HUES48 (cell line): ENCODE data around the gene CCR8.
A peak's percentile ranks its signal among the peaks of the same experiment; 100 is the strongest.
"Not testable (repeated sequence)": the region's sequence is repeated elsewhere in the genome, so short reads cannot be mapped to it uniquely, and the experiment has no call there.

Experiments used
- H3K27ac ChIP-seq: one replicate; pipeline ENCODE4 v1.7.0; 2013; ENCODE audit warnings: low read depth, low read length, inconsistent platforms
- H3K27me3 ChIP-seq: 2 replicates; pipeline ENCODE4 v1.6.1; 2013; ENCODE audit warnings: mild to moderate bottlenecking, low read length; ENCODE audit not compliant: control insufficient read depth, insufficient read depth
- H3K36me3 ChIP-seq: 2 replicates; pipeline ENCODE4 v1.6.1; 2013; ENCODE audit warnings: low read length; ENCODE audit not compliant: control insufficient read depth, insufficient read depth
- H3K4me1 ChIP-seq: 2 replicates; pipeline ENCODE4 v1.6.1; 2013; ENCODE audit warnings: mild to moderate bottlenecking, low read length; ENCODE audit not compliant: control insufficient read depth, insufficient read depth
- H3K4me3 ChIP-seq: 2 replicates; pipeline ENCODE4 v1.5.1; 2013; ENCODE audit warnings: mild to moderate bottlenecking, low read depth, low read length
- H3K9ac ChIP-seq: 2 replicates; pipeline ENCODE4 v1.6.1; 2013; ENCODE audit warnings: mild to moderate bottlenecking, low read depth, low read length, moderate library complexity
- H3K9me3 ChIP-seq: 2 replicates; pipeline ENCODE4 v1.6.1; 2013; ENCODE audit warnings: low read length; ENCODE audit not compliant: control insufficient read depth, insufficient read depth

Gene CCR8

GRCh38 chr3:39317571-39318169 lies 11.8 kb upstream of the CCR8 start:
- no peaks in the 10 kb centered on the region; the same call in 1 of the 2 replicates for H3K9me3 ChIP-seq
- H3K36me3 ChIP-seq: no peaks in the 10 kb centered on the region
- no peaks in the 10 kb centered on the region for H3K4me1 ChIP-seq
- H3K4me3 ChIP-seq: no peak overlapping the region
- H3K9ac ChIP-seq: no peak overlapping the region
- H3K27ac ChIP-seq: no peak overlapping the region
- H3K27me3 ChIP-seq: no peaks in the 10 kb centered on the region

DNA sequence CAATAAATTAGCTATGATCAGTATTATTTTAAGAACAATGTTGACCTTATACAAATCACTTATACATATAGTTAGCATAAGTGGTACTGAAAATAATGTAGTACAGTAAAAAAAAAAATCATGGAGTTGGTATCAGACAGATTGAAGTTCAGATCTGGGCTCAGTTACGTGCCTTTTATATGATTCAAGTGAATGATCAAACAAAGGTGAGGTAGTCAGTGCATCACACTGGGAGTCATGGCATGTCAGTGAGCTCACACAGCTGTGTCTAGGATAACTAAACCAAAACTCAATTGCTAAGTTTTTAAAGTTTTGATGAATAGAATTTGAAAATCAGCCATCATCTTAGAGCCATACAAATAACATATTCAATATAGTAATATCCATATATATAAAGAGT lies 11.2 kb upstream of the CCR8 start:
- no peaks in the 10 kb centered on the region for H3K27me3 ChIP-seq
- no peak overlapping the region for H3K4me3 ChIP-seq
- H3K36me3 ChIP-seq: no peaks in the 10 kb centered on the region
- H3K9ac ChIP-seq: no peak overlapping the region
- H3K9me3 ChIP-seq: no peaks in the 10 kb centered on the region; the same call in 1 of the 2 replicates
- H3K4me1 ChIP-seq: 0 out of 2 replicates have a peak, but pooled peaks cover 5% of the 10 kb centered on the region
- H3K27ac ChIP-seq: no peak overlapping the region

DNA sequence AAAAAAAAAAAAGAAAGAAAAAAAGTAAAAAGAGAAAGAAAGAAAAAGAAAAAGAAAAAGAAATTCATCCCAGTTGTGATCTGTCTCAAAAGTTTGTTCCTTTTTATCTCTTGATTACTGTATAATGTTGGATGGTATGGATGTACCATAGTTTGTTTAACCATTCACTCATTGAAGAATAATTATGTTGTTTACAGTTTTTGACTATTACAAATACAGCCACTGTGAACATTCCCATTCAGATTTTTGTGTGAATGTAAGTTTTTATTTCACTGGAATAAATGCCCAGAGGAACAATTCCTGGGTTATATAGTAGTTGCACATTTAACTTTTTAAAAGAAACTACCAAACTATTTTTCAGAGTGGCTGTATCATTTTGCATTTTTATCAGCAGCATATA lies 10.3 kb upstream of the CCR8 start:
- Histone ChIP-seq H3K36me3 (no peaks in the 10 kb centered on the region), H3K4me3 (no peak overlapping the region), H3K27ac (no peak overlapping the region), H3K9ac (no peak overlapping the region), H3K4me1 (0 out of 2 replicates have a peak, but pooled peaks cover 5% of the 10 kb centered on the region), H3K9me3 (no peaks in the 10 kb centered on the region; the same call in 1 of the 2 replicates), H3K27me3 (no peaks in the 10 kb centered on the region)

GRCh38 chr3:39321574-39321983 lies 7.9 kb upstream of the CCR8 start:
- H3K9ac ChIP-seq, H3K36me3 ChIP-seq, H3K4me1 ChIP-seq, H3K9me3 ChIP-seq, H3K4me3 ChIP-seq, H3K27me3 ChIP-seq, H3K27ac ChIP-seq: not testable (repeated sequence)

- H3K4me3 ChIP-seq, H3K27ac ChIP-seq, H3K9ac ChIP-seq: not testable (repeated sequence)
Observed at GRCh38 chr3:39322209-39322715, 7.2 kb upstream of the CCR8 start.

GRCh38 chr3:39322936-39323335 lies 6.6 kb upstream of the CCR8 start:
- H3K4me3 ChIP-seq: no peak overlapping the region
- no peak overlapping the region for H3K27ac ChIP-seq
- no peaks in the 10 kb centered on the region for H3K9me3 ChIP-seq
- no peaks in the 10 kb centered on the region for H3K36me3 ChIP-seq
- 0 out of 2 replicates have a peak, but pooled peaks cover 5% of the 10 kb centered on the region for H3K4me1 ChIP-seq
- no peaks in the 10 kb centered on the region for H3K27me3 ChIP-seq
- no peak overlapping the region for H3K9ac ChIP-seq

More at GRCh38 chr3:39322209-39322715, 7.2 kb upstream of the CCR8 start:
- not testable (repeated sequence) for H3K9me3 ChIP-seq, H3K4me1 ChIP-seq, H3K36me3 ChIP-seq, H3K27me3 ChIP-seq

GRCh38 chr3:39323494-39323893 lies 6.0 kb upstream of the CCR8 start:
- 0 out of 2 replicates have a peak, but pooled peaks cover 5% of the 10 kb centered on the region for H3K4me1 ChIP-seq

GRCh38 chr3:39325236-39325635 lies 4.3 kb upstream of the CCR8 start:
- H3K4me1 ChIP-seq: peaks cover 15% of the 10 kb centered on the region

More at GRCh38 chr3:39323494-39323893, 6.0 kb upstream of the CCR8 start:
- no peaks in the 10 kb centered on the region for H3K9me3 ChIP-seq
- H3K36me3 ChIP-seq: no peaks in the 10 kb centered on the region
- H3K9ac ChIP-seq: no peak overlapping the region
- no peak overlapping the region for H3K4me3 ChIP-seq
- no peaks in the 10 kb centered on the region for H3K27me3 ChIP-seq
- no peak overlapping the region for H3K27ac ChIP-seq

DNA sequence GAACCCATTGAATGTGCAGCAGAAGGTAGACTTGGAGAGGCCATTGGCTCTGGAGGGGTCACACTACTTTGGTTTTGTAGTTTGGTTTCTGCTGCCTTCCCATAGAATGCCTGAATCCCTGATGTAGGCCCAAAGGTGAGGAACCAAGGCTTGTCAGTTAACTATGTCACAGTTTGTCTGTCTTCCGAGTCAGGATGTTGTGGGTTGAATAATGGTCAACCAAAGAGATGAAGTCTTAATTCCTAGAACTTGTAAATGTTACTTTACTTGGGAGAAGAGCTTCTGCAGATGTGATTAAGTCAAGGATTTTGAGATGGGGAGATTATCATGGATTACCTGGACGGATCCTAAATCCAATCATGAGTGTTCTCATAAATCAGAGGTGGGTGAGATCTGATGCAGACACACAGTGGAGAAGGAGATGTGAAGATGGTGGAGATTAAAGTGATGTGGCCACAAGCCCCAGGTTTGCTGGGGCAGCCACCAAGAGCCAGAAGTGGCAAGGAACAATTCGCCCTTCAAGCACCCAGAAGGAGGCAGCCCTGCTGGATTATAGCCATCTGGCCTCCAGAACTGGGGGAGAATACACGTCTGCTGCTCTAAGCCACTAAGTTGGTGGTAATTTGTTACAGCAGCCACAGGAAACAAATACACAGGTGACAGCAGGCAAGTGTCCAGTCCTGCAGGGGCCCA lies 2.3 kb upstream of the CCR8 start:
- Histone ChIP-seq H3K4me1 (peaks cover 22% of the 10 kb centered on the region), H3K4me3 (no peak overlapping the region)

More at GRCh38 chr3:39325236-39325635, 4.3 kb upstream of the CCR8 start:
- Histone ChIP-seq H3K36me3 (no peaks in the 10 kb centered on the region), H3K27me3 (no peaks in the 10 kb centered on the region), H3K9ac (no peak overlapping the region), H3K9me3 (no peaks in the 10 kb centered on the region), H3K4me3 (no peak overlapping the region), H3K27ac (no peak overlapping the region)

DNA sequence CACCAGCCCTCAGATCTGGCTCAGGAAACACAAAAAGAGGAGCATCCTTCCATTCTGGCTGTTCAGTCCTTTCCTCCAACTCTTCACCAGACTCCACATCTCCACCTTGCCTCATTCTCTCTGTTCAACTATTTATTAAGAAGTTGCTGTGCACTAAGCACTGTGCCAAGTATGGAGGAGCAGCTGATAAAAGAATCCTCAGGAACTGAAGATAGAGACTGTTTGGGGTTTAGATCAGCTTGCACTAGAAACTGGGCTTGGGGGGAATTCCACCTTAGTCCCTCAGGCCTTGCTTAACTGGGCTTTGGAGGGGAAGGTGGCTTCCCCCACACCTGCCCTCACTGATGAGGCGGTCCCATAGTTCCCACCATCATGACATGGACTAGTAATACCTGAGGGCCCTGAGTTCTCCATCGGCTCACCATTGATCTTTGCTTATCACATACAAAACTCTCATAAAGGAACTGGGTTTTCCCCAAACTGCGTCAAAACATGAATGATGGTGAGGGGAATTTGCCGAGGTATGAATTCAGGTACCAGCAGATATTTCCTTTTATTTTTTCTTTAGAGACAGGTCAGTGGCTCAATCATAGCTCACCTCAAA lies 1.7 kb upstream of the CCR8 start:
- no peak overlapping the region for H3K4me3 ChIP-seq
- no peaks in the 10 kb centered on the region for H3K36me3 ChIP-seq
- peaks cover 22% of the 10 kb centered on the region for H3K4me1 ChIP-seq
- H3K9ac ChIP-seq: no peak overlapping the region
- H3K27ac ChIP-seq: no peak overlapping the region
- H3K27me3 ChIP-seq: no peaks in the 10 kb centered on the region
- no peaks in the 10 kb centered on the region for H3K9me3 ChIP-seq

More for the DNA sequence above, 2.3 kb upstream of the CCR8 start:
- Histone ChIP-seq H3K9me3 (no peaks in the 10 kb centered on the region), H3K27me3 (no peaks in the 10 kb centered on the region), H3K9ac (no peak overlapping the region), H3K27ac (no peak overlapping the region), H3K36me3 (no peaks in the 10 kb centered on the region)

- Histone ChIP-seq H3K27ac (no peak overlapping the region), H3K4me1 (peaks cover 17% of the 10 kb centered on the region), H3K9ac (no peak overlapping the region), H3K36me3 (no peaks in the 10 kb centered on the region), H3K27me3 (no peaks in the 10 kb centered on the region), H3K4me3 (peak overlapping the region; percentile 5; the same call in 1 of the 2 replicates), H3K9me3 (no peaks in the 10 kb centered on the region)
Observed at GRCh38 chr3:39330824-39331223, 1.3 kb downstream of the CCR8 start.
